ENCODE data around the gene AIF1.

Gene AIF1

DNA sequence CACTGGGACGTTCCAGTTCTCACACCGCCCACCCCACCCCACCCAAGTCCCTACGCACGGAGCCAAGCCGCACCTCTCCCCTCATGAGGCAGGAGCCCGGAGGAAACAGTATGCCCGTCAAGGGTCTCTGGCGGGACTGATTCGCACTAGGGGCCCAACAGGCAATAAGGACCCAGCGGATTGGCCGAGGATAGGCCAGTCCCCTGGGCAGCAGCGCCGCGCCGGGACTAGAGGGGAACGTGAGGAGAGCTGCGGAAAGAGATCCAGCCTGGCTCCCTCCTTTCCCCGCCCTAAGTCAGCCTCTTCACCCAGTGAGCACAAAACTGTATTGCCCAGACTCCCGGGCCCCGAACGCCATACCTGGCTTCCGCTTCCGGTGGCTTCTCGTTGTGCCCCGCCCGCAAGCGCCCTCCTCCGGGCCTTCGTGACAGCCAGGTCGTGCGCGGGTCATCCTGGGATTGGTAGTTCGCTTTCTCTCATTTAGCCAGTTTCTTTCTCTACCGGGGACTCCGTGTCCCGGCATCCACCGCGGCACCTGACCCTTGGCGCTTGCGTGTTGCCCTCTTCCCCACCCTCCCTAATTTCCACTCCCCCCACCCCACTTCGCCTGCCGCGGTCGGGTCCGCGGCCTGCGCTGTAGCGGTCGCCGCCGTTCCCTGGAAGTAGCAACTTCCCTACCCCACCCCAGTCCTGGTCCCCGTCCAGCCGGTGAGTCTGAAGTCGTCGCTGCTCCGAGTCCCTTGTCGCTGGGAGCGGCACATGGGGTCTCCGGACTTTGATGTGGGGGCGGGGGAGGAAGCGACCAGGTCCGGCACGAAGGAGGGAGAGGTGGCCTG, 50.7 kb downstream of the AIF1 start, which contains the start of gene CSNK2B:
Gene CSNK2B, plus strand, starts transcription at position 580 of the 836 bp plus-strand sequence. CDS start 752 bp downstream, outside the sequence.
- no peak for TF ChIP-seq GATA2 (IDR thresholded peaks at IDR 0.05; ENCODE audit: low read depth, low read length)
- TF ChIP-seq GATA3 (IDR thresholded peaks at IDR 0.05; ENCODE audit: low read depth, low read length), result no peak

DNA sequence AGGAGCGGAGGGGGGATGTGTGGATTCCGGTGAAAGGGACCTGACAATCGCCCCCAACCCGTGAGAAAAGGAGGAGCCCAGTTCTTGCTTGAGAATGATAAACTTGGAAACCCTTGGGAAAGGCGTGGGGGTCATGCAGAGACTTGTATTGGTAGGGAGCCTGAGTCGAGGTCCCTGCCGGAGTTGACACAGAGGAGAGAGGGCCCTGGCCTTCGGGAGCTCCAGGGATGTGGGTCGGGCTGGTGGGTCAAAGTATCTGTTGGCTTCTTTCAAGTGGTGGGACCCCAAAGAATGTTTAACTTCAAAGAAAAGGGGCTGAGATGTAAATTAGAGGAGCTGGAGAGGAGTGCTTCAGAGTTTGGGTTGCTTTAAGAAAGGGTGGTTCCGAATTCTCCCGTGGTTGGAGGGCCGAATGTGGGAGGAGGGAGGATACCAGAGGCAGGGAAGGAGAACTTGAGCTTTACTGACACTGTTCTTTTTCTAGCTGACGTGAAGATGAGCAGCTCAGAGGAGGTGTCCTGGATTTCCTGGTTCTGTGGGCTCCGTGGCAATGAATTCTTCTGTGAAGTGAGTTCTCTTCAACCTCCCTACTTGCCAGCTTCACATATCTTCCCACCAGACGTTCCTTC, 51.4 kb downstream of the AIF1 start:
- TF ChIP-seq GATA3 (IDR thresholded peaks at IDR 0.05; ENCODE audit: low read depth, low read length) (no peak), GATA2 (IDR thresholded peaks at IDR 0.05; ENCODE audit: low read depth, low read length) (no peak)

Data from SH-SY5Y (cell line).